HG03565 (cell line): ENCODE data around the gene RHNO1.

Experiments used
- ATAC-seq: cut with Tn5 transposase; IDR thresholded peaks from one replicate; pipeline ENCODE4 v1.9.1; 2021; ENCODE audit warnings: mild to moderate bottlenecking, moderate library complexity; ENCODE audit not compliant: unreplicated experiment

RHNO1 gene

GRCh38 chr12:2900642-2901041, 23.6 kb downstream of the RHNO1 start:
- ATAC-seq, result no peak

- no peak for ATAC-seq
Observed at GRCh38 chr12:2902272-2902880, 25.4 kb downstream of the RHNO1 start.

GRCh38 chr12:2904260-2904659, 27.2 kb downstream of the RHNO1 start:
- no peak for ATAC-seq

GRCh38 chr12:2912216-2912575, 35.2 kb downstream of the RHNO1 start:
- ATAC-seq, result no peak

GRCh38 chr12:2919249-2919648, 42.2 kb downstream of the RHNO1 start:
- ATAC-seq, result no peak

- ATAC-seq, result no peak
Observed at GRCh38 chr12:2922329-2922728, 45.3 kb downstream of the RHNO1 start.

- no peak for ATAC-seq
Observed at GRCh38 chr12:2923057-2923456, 46.0 kb downstream of the RHNO1 start.

- ATAC-seq, result no peak
Observed at GRCh38 chr12:2924019-2924418, 47.0 kb downstream of the RHNO1 start.

- no peak for ATAC-seq
Observed at GRCh38 chr12:2925322-2925995, 48.4 kb downstream of the RHNO1 start.

GRCh38 chr12:2930865-2931264, 53.8 kb downstream of the RHNO1 start:
- no peak for ATAC-seq

- ATAC-seq, result no peak
Observed at GRCh38 chr12:2933586-2933985, 56.6 kb downstream of the RHNO1 start.

GRCh38 chr12:2934371-2934770, 57.3 kb downstream of the RHNO1 start:
- no peak for ATAC-seq

GRCh38 chr12:2936301-2936700, 59.3 kb downstream of the RHNO1 start:
- no peak for ATAC-seq

- ATAC-seq, result no peak
Observed at GRCh38 chr12:2937500-2937899, 60.5 kb downstream of the RHNO1 start.
